GM19239 (cell line): Measurements from ENCODE around the gene CLEC2A.

Source experiments
- DNase-seq: peaks from one replicate; pipeline ENCODE4 v3.0.0; 2011; ENCODE audit warnings: low spot score; ENCODE audit not compliant: insufficient read length
- FAIRE-seq: peaks from 2 replicates; lab custom pipeline; 2011; peaks lifted over from hg19 to GRCh38; lab: Jason Lieb, UNC

The CLEC2A gene

DNA sequence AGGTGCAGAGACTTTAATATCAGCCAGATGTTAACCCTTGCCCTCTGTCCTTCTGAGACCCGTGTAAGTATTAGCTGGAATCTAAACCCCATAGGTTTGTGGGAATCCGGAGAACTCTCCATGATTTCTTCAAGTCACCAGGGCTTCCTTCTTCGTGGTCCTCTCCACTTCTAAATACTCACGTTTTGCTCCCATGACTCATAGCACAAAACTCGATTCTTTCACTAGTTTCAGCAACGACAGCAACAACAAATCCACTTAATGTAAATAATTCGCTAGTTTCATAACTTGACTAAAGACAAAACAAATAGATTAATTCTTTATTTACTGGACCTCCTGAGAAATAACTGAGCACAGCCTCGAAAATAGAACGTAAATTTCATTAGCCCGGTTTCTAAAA lies 4.4 kb upstream of the CLEC2A start:
- DNase-seq: no peak
- FAIRE-seq: no peak

DNA sequence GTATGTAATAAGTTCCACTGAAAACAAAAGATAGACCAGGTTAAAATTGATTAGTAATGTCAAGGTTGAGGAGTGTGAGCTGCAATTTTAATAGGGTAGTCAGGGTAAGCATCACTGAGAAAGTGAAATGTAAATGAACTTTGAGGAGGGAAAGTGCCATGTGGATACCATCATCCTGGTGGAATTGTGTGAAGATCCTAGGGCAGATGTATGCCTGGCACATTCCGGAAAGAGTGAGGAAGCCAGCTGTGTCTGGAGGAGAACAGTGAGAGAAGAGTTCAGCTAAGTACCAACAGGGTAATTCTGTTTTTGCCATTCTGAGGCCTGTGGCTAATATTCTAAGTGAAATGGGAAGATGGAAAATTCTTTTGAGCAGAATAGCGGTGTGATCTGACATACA lies 2.9 kb upstream of the CLEC2A start:
- FAIRE-seq (no peak), DNase-seq (no peak)

DNA sequence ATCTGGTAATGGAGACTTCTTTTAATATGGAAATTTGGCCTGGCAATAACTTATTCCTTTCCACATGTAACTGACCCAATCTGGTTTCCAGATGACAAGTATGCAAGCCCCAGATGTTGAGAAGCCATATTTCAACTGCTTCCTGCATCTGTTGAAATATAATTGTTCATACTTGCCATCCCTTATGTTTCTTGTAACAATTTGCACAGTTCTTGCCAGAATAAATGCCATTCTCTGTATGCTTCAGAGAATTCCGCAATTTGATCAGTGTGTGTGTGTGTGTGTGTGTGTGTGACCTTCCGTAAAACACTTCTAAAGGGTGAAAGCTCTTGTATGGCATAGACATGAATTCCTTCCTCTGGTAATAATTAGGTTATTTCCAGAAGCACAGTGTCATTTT lies 1.8 kb upstream of the CLEC2A start:
- FAIRE-seq: no peak
- DNase-seq: no peak

DNA sequence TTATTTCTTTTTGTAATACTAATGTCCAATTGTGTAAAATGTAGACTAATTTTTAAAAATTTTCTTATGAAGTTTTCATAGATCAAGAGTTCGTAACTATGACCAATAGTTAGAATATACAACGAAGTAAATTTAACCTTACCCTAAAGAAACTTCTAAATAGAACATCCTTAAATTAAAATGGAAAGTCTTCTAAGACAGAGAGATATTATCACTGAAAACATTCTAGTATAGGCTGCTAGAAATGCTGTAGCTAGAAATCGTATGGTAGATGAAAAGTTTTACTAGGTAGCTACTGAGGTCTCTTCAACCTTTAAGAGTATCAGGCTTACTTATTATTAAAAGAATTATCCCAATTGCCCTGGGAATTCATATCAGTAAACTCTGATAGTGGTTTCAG lies 925 bp downstream of the CLEC2A start:
- no peak for FAIRE-seq
- DNase-seq: no peak

DNA sequence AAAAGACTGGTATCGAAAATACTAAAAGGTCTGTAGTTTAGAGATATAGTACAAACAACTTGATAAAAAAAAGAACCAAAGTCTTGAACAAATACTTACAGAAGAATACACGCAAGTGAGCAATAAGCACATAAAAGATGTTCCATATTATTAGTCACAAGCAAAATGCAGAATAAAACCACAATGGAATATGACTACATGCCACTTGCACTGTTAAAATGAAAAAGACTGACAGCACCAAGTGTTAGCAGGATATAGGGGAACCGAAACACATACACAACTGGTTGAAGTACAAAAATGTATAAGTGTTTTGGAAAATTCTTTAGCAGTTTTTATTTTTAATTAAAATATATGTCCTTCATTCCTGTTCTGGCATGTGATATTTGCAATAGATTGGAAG lies 3.6 kb downstream of the CLEC2A start:
- no peak for DNase-seq
- no peak for FAIRE-seq

DNA sequence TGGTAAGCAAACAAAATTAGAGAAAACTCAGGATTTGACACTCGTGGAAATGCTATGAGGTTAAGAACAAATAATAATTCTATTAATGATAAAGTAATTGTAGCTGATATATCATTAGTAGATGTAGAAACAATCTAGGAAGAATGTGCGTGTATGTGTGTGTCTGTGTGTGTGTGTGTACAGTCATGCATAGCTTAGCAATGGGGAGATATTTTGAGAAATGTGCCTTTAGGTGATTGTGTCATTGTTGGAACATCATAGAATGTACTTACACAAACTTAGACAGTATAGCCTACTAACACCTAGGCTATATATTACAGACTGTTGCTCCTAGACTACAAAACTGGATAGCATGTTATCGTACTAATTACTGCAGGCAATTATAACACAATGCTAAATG lies 5.3 kb downstream of the CLEC2A start:
- FAIRE-seq (no peak), DNase-seq (no peak)

DNA sequence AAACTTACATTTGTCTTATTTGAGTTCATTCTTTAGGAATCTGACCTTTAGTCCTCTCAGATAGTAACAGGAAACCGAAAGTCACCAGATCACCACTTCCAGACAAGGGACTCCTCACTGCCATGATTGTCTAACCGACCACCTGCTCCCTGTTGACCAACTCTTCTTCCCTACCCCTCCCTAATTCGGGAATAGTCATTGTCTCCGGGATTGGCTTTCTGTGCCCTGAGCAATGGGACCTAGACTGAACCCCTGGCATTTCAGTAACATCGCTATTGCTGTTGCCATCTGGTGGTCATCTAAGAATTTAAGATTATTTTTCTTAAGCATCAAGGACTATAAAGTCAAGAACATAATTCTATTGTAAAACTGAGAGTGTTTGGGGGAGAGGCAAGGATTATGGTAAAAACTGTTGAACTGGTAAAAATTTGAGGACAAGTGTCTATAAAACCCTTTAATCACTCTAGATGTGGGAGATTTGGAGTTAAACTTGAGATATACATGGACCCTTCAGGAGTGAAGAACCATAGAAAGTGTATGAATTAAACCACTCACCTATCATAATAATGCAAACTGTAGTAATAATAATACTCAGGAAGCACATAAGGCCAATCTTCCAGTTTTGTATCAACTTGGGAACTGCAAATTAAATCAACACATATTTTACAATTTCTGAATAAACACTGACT lies 6.3 kb downstream of the CLEC2A start:
- peak; percentile 83 for FAIRE-seq
- no peak for DNase-seq

DNA sequence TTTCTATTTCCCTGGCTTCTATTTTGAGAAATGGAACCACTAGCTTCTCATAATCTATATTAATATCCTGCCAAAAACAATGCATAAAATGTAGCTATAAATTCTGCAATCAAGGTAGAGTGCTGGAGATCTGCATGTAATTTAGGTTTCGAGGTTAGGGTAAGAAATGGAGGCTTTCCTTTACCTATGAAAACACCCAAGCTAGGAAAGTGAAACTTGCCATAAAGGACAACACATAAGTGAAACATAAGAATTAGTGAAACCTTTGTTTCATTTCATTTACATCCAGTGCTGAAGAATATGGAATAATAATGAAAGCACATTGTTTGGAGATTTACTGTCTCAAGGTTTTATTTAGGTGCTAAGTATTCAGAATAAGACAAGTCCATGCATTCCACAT lies 9.7 kb downstream of the CLEC2A start:
- no peak for DNase-seq
- FAIRE-seq: no peak

DNA sequence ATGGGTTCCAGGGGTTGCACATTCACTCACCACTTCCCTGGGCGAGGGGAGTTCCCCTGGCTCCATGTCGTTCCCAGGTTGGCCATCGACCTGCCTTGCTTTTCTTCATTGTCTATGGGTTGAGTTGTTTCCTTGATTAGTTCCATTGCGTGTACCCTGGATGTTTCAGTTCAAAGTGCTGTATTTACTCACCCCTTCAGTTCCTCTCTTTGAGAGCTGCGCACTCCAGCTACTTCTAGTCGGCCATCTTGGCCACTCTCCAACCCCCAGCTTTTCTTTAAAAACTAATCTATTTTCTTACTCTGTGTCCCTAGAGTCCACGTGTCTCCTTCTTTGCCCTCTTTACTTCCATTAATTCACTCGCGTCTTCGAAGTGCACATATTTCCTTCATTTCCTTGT lies 11.7 kb downstream of the CLEC2A start:
- no peak for DNase-seq
- FAIRE-seq: no peak

DNA sequence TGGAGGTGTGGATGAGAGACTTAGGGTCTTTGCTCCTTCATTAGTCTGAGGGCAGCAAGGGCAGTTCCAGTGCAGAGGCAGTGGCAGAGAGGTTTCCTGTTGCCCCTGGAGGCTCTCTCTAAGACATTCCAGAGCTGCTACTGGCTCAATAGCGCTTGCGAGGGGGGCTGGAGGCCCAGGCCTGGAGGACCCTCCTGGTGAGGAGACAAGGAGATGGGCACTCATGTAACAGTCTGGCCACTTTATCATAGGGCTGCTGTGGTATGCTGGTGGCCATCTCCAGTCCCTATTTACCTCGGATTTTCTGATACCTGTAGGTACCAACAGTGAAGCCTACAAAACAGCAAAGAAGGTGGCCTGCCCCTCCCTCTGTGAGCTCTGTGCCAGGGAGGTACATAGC lies 12.7 kb downstream of the CLEC2A start:
- FAIRE-seq (no peak), DNase-seq (no peak)

DNA sequence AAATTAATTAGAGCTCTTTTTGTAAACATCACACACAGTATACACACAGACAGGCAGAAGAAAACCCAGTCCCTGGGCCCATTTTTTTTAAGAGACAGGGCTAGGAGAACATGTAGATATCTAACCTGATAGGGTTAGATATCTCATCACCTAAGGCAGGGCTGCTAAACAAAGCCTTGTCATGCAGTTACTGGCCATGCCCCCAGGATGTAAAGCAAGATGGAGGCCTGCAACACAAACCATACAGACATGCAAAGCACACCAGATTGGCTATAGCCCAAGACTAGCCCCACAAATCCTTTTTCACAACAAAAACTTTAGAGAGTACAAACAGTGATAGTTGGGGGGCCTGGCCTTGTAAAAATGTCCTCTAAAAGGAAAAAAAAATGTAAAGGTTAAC lies 20.5 kb downstream of the CLEC2A start:
- no peak for DNase-seq
- no peak for FAIRE-seq

DNA sequence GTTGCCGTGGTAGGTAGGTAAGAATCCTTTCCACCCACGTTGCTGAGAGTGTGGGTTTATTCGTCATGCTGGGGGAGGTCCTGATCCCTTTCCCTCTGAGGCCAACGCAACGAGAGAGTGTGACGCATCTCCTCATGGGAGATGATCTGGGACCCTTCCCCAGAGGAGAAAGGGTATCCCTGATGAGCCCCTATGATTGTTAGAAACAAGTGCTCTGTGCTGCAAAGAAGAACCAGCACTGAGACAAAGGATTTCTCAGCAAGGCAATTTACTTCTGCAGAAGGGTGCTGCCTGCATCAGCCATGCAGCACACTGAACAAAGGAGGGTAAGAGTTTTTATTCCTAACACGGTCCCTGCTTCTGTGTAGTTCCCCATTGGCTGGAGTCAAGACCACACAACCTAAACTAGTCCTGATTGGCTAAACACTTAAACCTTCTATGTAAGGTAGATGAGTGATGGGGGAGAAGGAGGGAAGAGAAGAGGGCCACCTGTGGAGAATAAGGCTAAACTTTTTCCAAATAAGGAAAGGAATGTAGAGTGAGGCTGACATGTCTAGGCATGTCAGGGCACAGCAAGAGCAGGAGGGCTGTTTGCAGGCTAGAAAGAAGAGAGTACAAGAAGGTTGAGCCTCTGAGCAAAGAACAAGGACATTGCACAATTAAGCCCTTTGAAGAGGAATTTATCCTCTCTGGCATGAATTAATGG lies 21.3 kb downstream of the CLEC2A start:
- FAIRE-seq: no peak
- no peak for DNase-seq

DNA sequence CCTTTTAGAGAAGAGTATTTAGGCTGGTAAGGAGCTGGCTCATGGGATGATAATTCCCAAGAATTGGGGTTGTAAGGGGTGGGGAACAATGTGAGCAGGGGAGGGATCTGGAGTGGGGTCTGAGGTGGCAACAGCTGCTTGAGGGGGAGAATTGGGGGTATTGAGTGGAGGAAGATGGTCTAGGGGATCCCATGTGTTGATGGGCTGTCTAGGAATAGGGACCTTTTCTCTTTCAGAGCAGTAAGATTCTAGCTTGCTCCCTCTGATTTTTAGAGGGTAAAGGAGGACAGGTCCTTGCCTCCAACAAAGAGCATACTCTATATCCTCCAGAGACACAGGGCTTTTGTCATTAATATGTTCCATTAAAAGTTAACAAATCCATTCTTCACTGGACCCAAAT lies 22.4 kb downstream of the CLEC2A start:
- no peak for FAIRE-seq

DNA sequence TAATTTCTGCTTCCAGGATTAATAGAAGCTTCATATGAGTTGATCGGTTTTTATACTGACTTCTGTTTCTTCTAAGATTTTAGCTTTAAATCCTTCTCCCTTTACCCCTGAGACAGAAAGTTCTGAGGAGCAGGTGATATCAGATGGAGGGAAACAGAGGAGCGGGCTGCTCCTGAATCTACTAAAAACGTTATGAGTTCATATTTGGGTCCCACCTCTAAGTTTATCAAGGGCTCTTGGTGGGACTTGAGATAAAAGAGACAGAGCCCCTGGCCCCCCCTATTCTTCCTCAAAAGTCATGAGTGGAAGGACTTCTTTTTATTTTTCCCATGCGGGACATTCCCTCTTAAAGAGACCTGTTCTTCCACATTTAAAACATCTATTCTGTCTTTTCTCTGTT lies 23.8 kb downstream of the CLEC2A start:
- DNase-seq (no peak), FAIRE-seq (peak; percentile 14)

More for the DNA sequence above, 22.4 kb downstream of the CLEC2A start:
- DNase-seq: no peak

DNA sequence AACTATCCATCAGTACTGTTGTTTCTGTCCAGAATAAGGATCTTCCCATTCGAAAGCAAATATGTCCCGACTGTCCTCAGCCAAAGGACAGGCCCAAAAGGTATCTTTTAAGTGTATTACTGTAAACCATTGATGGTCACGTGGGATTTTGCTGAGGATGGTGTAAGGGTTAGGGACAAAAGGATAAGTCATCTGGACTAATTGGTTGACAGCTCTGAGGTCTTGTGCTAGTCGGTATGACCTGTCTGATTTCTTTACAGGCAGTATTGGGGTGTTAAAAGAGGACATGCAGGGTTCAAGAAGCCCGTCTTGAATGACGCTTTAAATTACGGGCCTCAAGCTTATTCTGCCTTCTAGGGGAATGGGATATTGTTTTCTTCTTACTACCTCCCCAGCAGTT lies 24.4 kb downstream of the CLEC2A start:
- no peak for DNase-seq
- FAIRE-seq: no peak

DNA sequence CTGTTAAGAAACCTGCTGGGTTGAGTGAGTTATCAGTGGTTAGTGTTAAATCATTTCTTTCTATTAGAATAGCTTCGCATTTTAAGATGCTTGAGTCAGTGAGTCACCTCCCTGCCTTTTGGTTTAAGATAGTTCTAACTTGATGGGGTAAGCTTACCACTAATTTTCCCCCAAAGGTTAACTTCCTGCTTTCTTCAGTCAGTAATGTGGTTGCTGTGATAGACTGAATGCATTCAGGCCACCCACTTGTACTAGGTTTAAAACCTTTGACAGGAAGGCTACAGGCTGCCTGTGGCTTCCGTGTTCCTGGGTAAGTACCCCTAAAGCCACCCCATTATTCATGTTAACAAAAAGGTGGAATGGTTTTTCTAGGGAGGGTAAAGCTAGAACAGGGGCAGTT lies 25.3 kb downstream of the CLEC2A start:
- FAIRE-seq (no peak), DNase-seq (no peak)

DNA sequence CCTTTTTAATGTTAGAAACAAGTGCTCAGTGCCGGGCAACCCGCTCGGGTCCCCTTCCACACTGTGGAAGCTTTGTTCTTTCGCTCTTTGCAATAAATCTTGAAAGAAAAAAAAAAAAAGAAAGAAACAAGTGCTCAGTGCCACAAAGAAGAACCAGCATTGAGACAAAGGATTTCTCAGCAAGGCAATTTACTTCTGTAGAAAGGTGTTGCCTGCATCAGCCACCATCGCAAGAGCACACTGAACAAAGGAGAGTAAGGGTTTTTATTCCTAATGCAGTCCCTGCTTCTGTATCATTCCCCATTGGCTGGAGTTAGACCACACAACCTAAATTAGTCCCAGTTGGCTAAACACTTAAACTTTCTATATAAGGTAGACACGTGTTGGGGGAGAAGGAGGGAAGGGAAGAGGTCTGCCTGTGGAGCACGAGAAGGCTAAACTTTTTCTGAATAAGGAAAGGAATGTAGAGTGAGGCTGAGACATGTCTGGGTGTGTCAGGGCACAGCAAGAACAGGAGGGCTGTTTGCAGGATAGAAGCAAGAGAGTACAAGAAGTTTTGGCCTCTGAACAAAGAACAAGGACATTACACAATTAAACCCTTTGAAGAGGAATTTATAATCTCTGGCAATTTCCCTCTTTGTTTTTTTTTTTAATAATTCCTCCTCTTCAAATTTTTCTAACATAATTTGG lies 29.5 kb downstream of the CLEC2A start:
- no peak for DNase-seq
- no peak for FAIRE-seq

DNA sequence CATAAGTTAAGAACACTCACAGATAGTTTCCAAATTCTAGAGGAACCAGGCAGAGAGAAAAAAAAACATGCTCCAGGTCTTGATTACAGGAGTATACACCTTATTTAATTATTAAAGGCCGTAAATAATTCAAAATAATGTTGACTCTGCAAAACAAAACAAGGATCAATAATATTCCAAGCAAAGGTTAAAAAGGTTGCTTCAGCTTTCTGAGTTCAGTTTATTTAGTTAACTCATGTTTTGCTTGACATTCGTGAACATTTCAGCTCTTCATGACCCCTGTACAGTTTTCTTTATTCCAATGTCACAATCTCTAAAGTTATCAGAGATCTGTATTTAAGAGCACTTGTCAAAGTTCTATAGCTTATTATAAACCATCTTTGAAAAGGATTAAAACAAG lies 31.2 kb downstream of the CLEC2A start:
- no peak for DNase-seq
- peak; percentile 33 for FAIRE-seq

DNA sequence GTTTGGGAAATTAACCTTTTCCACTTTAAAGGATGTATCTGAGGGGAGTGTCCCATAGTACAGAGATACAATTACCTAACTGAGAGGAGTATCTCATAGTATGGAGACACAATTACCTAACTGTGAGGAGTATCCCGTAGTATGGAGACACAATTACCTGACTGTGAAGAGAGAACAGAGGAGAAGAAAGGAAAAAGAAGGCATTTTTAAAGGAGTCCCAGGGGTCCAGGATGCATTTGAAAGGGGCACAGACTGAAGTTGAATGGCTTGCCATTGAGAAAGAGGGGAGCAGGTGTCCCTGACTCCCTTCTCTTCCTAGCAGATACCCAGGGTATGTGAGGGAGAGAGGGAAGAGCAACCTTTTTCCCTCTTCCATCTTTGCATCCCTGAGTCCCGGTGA lies 33.0 kb downstream of the CLEC2A start:
- DNase-seq (no peak), FAIRE-seq (no peak)

DNA sequence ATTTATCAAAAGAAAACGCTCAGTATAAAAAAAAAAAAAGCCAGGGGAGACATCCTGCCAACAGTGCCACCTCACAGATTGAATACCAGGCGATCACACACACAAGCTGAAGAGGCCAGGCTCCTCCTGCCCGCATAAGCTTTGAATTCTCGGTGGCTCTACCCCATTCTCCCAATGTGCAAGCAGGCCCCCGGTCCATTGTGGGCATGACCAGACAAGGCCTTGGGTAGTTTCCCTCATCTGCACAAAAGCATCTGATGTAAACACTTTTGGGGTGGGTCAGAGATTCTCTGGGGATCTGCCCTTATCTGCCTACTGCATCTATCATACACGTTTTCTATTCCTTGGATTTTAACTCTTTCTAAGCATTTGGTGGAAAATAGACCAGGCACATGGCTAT lies 34.6 kb downstream of the CLEC2A start:
- FAIRE-seq: no peak
- DNase-seq: no peak

DNA sequence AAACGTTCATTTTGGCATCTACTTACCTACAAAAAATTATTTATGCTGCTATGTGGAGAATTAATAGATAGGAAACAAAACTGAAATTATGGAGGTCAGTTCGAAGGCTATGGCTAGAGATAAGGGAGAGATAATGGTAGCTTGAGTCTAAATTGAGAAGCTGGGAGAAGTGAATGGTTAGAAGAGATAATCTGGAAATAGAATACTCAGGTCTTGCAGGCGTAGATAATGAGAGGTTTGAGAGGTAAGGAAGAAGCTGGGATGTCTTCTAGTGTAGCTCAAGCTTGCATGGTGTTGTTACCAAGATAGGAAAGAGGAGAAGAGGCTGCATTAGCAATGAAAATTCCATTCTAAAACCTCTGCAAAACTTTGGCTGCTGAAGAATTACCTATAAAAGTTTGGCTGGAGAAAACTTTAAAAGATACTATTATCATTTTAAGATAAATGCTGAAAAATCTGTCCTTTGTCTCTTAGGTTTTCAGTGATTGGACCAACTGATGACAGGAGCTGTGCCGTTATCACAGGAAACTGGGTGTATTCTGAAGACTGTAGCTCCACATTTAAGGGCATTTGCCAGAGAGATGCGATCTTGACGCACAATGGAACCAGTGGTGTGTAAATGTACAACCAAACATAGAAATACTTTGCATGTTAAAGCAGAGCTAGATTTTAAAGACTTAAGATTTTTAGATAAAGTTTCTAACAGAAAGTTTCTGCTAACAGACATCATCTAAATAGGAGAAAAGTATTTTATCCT lies 36.8 kb downstream of the CLEC2A start:
- FAIRE-seq (no peak), DNase-seq (no peak)
